ENCODE data around the gene SMAD1.
"Not testable (repeated sequence)": the region's sequence is repeated elsewhere in the genome, so short reads cannot be mapped to it uniquely, and the experiment has no call there.

Gene SMAD1

DNA sequence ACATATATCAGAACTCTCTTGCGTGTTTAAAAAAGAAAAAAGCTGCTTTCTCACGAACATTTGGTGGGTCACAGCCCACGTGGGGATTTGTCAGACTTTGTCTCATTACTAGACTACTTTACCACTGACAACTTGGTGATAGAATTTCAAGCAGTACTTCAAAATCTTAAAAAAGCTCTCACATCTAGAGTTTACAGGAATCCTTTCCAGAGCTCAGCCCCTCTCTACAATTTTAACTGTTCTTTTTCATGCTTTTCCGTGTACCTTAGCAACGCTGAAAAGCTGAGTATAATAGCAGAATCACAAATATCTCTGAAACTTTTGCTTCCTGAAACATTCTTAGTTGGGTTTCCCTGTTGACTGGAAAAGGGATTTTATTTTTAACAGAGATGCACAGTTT lies 50.2 kb downstream of the SMAD1 start:
- no peaks in the 10 kb centered on the region for H3K4me1 ChIP-seq (ENCODE audit: low read length)
- no peak overlapping the region for H3K4me3 ChIP-seq (ENCODE audit: low read length)
- no peaks in the 10 kb centered on the region for H4K20me1 ChIP-seq (ENCODE audit: insufficient read depth, low read length)
- no peaks in the 10 kb centered on the region for H3K36me3 ChIP-seq (replicated peaks; ENCODE audit: low read depth, low read length)
- TF ChIP-seq EZH2phosphoT487 (IDR thresholded peaks at IDR 0.05; ENCODE audit: low read depth): no peak
- TF ChIP-seq, protein P1, sequence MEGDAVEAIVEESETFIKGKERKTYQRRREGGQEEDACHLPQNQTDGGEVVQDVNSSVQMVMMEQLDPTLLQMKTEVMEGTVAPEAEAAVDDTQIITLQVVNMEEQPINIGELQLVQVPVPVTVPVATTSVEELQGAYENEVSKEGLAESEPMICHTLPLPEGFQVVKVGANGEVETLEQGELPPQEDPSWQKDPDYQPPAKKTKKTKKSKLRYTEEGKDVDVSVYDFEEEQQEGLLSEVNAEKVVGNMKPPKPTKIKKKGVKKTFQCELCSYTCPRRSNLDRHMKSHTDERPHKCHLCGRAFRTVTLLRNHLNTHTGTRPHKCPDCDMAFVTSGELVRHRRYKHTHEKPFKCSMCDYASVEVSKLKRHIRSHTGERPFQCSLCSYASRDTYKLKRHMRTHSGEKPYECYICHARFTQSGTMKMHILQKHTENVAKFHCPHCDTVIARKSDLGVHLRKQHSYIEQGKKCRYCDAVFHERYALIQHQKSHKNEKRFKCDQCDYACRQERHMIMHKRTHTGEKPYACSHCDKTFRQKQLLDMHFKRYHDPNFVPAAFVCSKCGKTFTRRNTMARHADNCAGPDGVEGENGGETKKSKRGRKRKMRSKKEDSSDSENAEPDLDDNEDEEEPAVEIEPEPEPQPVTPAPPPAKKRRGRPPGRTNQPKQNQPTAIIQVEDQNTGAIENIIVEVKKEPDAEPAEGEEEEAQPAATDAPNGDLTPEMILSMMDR (IDR thresholded peaks at IDR 0.05; ENCODE audit: low read depth, low read length): no peak
- no peaks in the 10 kb centered on the region for H3K9me3 ChIP-seq (ENCODE audit: insufficient read depth, low read length)
- H3K9ac ChIP-seq (ENCODE audit: low read length): no peak overlapping the region
- H3K27ac ChIP-seq (ENCODE audit: low read length): no peak overlapping the region
- no peak overlapping the region for H3K4me2 ChIP-seq (ENCODE audit: low read length)
- peaks cover 12% of the 10 kb centered on the region for H3K27me3 ChIP-seq (ENCODE audit: low read depth, low read length)
- no peak overlapping the region for H2AFZ ChIP-seq (ENCODE audit: low read depth, low read length)
- H3K79me2 ChIP-seq (ENCODE audit: low read length): no peaks in the 10 kb centered on the region

DNA sequence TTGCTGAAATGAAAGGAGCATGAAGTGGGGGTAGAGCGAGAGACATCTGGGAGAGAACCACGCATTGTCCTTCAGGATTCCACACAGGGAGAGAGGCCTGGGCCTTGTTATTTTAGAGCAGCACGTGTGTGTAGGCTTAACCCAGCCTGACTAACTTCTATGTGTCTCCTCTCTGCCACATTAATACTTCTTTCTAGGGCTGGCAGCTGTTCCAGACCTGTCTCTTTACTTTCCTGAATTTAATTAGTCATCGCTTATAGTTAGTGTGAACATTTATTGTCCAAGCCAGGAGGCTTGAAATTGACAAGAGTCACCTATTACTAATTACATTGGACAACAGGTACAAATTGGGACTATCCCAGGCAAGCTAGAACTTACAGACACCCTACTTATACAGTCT lies 51.3 kb downstream of the SMAD1 start:
- Histone ChIP-seq H3K27ac (ENCODE audit: low read length) (no peak overlapping the region), H3K4me1 (ENCODE audit: low read length) (no peaks in the 10 kb centered on the region), H3K36me3 (replicated peaks; ENCODE audit: low read depth, low read length) (no peaks in the 10 kb centered on the region), H3K9ac (ENCODE audit: low read length) (no peak overlapping the region), H3K4me3 (ENCODE audit: low read length) (no peak overlapping the region), H3K27me3 (ENCODE audit: low read depth, low read length) (peaks cover 20% of the 10 kb centered on the region), H3K79me2 (ENCODE audit: low read length) (no peaks in the 10 kb centered on the region), H2AFZ (ENCODE audit: low read depth, low read length) (no peak overlapping the region), H3K4me2 (ENCODE audit: low read length) (no peak overlapping the region), H4K20me1 (ENCODE audit: insufficient read depth, low read length) (no peaks in the 10 kb centered on the region), H3K9me3 (ENCODE audit: insufficient read depth, low read length) (no peaks in the 10 kb centered on the region)
- TF ChIP-seq, protein P1 (IDR thresholded peaks at IDR 0.05; ENCODE audit: low read depth, low read length): no peak
- no peak for TF ChIP-seq EZH2phosphoT487 (IDR thresholded peaks at IDR 0.05; ENCODE audit: low read depth)

DNA sequence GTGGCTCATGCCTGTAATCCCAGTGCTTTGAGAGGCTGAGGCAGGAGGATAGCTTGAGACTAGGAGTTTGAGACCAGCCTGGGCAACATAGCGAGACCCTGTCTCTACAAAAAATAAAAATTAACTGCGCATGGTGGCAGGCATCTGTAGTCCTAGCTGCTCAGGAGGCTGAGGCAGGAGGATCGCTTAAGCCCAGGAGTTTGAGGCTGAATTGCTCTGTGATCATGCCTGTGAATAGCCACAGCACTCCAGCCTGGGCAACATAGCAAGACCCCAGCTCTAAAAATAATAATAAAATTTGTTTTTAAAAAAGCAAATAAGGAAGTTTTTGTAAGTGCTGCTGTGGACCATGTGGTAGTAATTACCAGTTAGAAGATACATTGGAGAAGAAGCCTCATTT lies 51.8 kb downstream of the SMAD1 start:
- H3K79me2 ChIP-seq (ENCODE audit: low read length); H2AFZ ChIP-seq (ENCODE audit: low read depth, low read length); H3K4me3 ChIP-seq (ENCODE audit: low read length); H3K27ac ChIP-seq (ENCODE audit: low read length); H3K4me2 ChIP-seq (ENCODE audit: low read length); H3K9ac ChIP-seq (ENCODE audit: low read length); H3K9me3 ChIP-seq (ENCODE audit: insufficient read depth, low read length); H3K36me3 ChIP-seq (replicated peaks; ENCODE audit: low read depth, low read length); H4K20me1 ChIP-seq (ENCODE audit: insufficient read depth, low read length); H3K4me1 ChIP-seq (ENCODE audit: low read length): not testable (repeated sequence)
- H3K27me3 ChIP-seq (ENCODE audit: low read depth, low read length): peaks cover 23% of the 10 kb centered on the region

DNA sequence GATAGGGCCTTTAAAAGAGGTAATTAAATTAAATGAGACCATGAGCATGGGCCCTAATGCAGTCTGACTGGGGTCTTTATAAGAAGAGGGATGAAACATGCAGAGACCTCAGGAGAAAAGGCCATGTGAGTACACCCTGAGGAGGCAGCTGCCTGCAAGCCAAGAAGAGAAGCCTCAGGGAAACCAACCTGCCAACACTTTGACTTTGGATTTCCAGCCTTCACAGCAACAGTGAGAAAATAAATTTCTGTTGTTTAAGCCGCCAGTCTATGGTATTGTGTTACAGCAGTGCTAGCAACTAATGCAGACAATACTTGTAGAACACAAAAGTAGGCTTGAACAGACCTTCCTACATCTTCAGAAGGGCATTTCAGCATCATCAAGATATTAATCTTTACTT lies 52.3 kb downstream of the SMAD1 start:
- Histone ChIP-seq H3K9me3 (ENCODE audit: insufficient read depth, low read length) (no peaks in the 10 kb centered on the region), H3K9ac (ENCODE audit: low read length) (no peak overlapping the region), H3K79me2 (ENCODE audit: low read length) (no peaks in the 10 kb centered on the region), H3K27me3 (ENCODE audit: low read depth, low read length) (peaks cover 28% of the 10 kb centered on the region), H3K4me1 (ENCODE audit: low read length) (no peaks in the 10 kb centered on the region), H3K4me2 (ENCODE audit: low read length) (no peak overlapping the region), H4K20me1 (ENCODE audit: insufficient read depth, low read length) (no peaks in the 10 kb centered on the region), H3K4me3 (ENCODE audit: low read length) (no peak overlapping the region), H3K36me3 (replicated peaks; ENCODE audit: low read depth, low read length) (no peaks in the 10 kb centered on the region), H3K27ac (ENCODE audit: low read length) (no peak overlapping the region), H2AFZ (ENCODE audit: low read depth, low read length) (no peak overlapping the region)
- TF ChIP-seq, protein P1 (IDR thresholded peaks at IDR 0.05; ENCODE audit: low read depth, low read length): no peak
- TF ChIP-seq EZH2phosphoT487 (IDR thresholded peaks at IDR 0.05; ENCODE audit: low read depth): no peak

DNA sequence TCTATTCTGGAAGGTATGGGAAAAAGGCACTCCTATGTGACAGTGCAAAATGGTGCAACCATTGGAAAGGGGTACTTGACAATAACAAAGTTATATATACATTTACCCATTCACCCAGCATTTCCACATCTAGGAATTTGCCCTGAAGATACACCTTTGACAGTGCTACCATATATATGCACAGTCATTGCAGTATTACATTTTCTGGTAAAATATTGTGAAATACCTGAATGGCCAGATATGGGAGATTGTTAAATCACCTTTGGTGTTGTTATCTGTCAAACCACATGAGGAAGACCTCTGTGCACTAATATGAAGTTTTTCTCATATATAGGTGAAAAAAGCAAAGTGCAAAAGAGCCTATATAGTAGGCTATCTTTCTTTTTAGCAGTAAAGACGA lies 53.5 kb downstream of the SMAD1 start:
- TF ChIP-seq, protein P1 (IDR thresholded peaks at IDR 0.05; ENCODE audit: low read depth, low read length): no peak
- no peak for TF ChIP-seq EZH2phosphoT487 (IDR thresholded peaks at IDR 0.05; ENCODE audit: low read depth)
- Histone ChIP-seq H3K4me2 (ENCODE audit: low read length) (no peak overlapping the region), H3K4me3 (ENCODE audit: low read length) (no peak overlapping the region), H3K9me3 (ENCODE audit: insufficient read depth, low read length) (no peaks in the 10 kb centered on the region), H4K20me1 (ENCODE audit: insufficient read depth, low read length) (no peaks in the 10 kb centered on the region), H3K27ac (ENCODE audit: low read length) (no peak overlapping the region), H2AFZ (ENCODE audit: low read depth, low read length) (no peak overlapping the region), H3K27me3 (ENCODE audit: low read depth, low read length) (peaks cover 35% of the 10 kb centered on the region), H3K9ac (ENCODE audit: low read length) (no peak overlapping the region), H3K79me2 (ENCODE audit: low read length) (no peaks in the 10 kb centered on the region), H3K4me1 (ENCODE audit: low read length) (no peaks in the 10 kb centered on the region), H3K36me3 (replicated peaks; ENCODE audit: low read depth, low read length) (no peaks in the 10 kb centered on the region)
